HG02798 (cell line): Measurements from ENCODE around the gene SPATA25.
"Not testable (repeated sequence)": the region's sequence is repeated elsewhere in the genome, so short reads cannot be mapped to it uniquely, and the experiment has no call there.

Source experiments
- ATAC-seq: cut with Tn5 transposase; IDR thresholded peaks from one replicate; pipeline ENCODE4 v1.9.1; 2021; ENCODE audit warnings: mild to moderate bottlenecking; ENCODE audit not compliant: unreplicated experiment, poor library complexity

The SPATA25 gene

DNA sequence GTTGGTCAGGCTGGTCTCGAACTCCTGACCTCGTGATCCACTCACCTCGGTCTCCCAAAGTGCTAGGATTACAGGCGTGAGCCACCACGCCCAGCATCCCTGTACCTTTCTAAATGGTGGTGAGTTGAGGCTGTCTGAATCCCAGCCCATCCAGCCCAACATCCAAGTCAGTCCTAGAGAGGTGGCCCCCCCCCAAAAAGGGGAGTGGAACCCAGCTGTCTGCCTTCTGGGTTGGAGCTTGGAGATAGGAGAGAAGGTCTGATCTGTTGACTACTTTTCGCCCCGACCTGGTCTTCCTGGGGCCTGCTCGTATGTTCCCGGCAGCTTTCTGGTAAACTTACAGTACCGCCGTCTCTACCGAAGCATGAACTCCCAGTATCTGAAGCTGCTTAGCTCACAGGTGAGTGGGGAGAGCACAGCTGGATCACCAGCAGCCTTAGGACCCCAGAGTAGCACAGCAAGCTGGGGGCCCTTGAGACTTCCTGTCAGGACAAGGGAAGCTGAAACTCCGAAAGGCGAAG is 9.3 kb upstream of the SPATA25 start:
- ATAC-seq: no peak

DNA sequence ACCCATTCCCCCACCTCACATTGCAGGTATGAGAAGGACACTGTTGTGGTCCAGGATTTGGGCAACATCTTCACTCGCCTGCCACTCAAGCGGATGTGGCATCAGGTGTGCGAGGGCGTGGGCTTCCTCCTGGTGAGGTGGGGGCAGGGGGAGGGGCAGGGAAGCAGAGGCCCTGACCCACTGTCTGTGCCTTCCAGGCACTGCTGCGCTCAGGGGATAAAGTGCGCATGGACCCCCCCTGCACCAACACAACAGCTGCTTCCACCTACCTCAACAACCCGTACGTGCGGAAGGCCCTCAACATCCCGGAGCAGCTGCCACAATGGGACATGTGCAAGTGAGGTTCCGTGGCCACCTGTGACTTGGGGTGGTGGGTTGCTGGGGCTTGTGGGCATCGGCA is 7.4 kb upstream of the SPATA25 start:
- no peak for ATAC-seq

DNA sequence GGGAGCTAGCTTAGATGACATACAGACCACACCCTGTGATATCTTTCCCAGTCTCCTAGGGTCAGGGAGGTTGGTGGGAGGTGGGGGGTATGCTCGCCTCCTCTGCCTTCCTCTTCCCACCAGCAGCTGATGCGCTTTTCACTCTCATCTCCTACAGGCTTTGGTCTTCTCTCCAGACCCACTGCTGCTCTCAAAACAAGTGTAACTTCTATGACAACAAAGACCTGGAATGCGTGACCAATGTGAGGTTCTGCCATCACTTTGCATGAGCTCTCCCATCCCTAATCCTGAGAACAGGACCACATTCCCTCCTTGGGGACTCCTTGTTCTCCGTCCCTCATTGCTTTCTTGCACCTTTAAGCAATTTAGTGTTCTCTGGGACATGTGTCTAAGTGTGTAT is 6.4 kb upstream of the SPATA25 start:
- no peak for ATAC-seq

DNA sequence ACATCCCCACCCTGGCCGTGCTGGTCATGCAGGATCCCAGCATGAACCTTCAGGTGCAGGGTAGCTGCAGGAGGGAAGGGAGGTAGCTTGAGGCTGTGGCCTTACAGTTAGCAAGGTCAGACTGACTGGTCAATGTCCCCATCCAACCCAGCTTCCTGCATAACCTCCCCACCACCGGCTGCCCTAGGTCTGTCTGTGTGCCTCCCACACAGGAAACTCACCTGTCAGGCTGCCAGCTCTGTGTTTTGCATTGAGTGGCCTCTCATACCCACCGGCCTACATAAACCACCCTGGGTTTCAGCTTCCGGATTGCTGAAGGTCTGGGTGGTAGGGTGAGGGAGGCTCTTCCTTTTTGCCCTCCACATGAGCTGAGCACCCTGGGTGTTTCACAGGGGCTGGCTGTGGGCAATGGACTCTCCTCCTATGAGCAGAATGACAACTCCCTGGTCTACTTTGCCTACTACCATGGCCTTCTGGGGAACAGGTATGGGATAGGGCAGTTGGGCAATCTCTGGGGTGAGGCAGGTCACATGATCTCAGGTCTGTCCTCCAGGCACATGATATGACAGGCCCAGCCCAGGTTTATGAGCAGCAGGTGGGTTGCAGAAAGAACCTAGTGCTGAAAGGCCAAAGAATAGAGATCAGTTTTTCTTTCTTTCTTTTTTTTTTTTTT is 5.5 kb upstream of the SPATA25 start:
- ATAC-seq: no peak

DNA sequence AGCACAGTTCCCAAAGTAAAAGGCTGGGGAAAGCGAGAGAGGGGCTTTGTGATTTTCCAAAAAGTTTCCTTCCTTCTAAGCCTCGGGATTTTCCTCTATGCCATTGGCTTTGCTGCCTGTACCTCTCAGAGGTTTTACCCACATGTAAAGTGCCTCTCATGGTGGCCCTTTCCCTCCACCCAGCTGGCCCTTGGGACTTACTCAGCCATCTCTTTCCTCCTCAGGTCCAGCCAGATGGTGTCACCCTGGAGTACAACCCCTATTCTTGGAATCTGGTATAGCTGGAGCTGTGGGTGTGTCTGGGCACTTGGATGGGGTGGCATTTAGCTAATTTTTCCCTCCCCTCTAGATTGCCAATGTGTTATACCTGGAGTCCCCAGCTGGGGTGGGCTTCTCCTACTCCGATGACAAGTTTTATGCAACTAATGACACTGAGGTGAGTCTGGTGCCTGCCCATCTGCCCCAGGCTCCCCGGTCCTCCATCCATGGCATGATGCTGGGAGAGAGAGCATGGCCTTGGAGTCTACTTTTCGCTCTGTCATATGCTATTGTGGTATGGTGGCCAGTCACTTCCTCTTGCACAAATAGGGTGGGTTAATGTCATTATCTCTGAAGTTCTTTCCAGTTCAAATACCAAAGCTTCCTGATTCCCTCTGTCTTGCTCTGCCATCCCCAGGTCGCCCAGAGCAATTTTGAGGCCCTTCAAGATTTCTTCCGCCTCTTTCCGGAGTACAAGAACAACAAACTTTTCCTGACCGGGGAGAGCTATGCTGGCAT is 4.8 kb upstream of the SPATA25 start:
- no peak for ATAC-seq

DNA sequence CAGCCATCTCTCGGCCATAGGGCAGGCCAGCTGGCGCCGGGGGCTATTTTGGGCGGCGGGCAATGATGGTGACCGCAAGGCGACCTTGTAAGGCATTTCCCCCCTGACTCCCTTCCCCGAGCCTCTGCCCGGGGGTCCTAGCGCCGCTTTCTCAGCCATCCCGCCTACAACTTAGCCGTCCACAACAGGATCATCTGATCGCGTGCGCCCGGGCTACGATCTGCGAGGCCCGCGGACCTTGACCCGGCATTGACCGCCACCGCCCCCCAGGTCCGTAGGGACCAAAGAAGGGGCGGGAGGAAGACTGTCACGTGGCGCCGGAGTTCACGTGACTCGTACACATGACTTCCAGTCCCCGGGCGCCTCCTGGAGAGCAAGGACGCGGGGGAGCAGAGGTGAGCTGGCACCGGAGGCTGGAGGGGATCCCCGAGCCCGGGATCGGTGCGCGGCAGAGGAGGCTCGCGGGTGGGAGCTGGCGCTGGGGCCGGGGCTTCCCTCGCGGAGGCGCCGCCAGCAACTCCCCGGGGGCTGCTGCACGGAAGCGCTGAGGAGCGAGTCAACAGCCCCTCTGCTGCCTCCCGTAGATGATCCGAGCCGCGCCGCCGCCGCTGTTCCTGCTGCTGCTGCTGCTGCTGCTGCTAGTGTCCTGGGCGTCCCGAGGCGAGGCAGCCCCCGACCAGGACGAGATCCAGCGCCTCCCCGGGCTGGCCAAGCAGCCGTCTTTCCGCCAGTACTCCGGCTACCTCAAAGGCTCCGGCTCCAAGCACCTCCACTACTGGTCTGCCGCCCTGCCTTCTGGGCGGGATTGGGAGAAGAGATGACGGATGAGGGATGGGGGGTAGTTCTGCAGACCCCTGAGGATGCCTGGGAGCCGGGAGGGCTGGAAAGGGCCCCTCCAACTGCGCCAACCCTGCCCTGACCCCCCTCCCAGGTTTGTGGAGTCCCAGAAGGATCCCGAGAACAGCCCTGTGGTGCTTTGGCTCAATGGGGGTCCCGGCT is 3.9 kb upstream of the SPATA25 start, which contains the start of the genes CTSA and NEURL2:
CTSA (plus strand) TSS at position 351 of the 999 bp plus-strand sequence; CDS start at position 585, 234 bp downstream.
NEURL2 (minus strand) TSS at position 224 of the 999 bp plus-strand sequence; CDS start at position 7, 217 bp downstream.
- ATAC-seq: peak; percentile 89

DNA sequence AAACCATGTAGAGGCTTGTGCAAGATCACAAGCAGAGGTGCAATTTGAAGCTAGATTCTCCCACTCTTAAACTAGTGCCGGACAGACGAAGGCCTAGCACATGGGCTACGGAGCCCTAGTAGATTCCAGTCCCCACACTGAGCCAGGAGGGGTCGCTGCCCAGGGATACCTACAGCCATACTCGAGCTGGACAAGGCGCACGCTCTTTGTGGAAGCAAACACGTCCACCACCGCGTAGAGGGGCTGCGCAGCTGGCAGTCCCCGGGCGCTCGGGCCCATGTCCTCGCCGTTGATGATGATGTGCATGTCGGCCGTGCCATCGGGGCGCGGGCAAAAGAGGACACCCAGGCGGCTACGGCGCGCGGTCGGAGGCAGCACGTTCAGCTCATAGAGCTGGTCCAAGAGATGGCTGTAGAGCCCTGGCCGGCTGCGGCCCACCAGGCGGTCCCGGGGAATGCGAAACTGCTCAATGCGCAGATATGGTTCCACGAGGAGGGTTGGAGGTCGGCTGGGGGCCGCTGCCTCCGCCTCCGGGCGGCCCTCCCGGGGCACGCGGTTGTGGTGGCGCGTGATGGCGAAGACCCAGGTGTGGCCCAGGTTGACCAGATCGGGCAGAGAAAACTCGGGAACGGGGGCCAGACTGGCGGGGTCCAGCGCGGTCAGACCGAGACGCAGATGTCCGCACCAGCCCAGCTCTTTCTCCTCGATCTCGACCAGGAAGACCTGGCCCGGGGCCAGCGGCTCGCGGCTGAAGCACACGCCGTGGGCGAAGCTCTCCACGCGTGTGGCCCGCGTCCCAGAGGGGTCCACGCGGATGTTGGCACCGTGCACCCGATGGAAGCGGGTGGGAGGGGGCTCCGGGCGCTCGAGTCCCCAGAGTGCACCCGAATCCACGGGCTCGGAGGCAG is 2.9 kb upstream of the SPATA25 start:
- peak; percentile 6 for ATAC-seq

DNA sequence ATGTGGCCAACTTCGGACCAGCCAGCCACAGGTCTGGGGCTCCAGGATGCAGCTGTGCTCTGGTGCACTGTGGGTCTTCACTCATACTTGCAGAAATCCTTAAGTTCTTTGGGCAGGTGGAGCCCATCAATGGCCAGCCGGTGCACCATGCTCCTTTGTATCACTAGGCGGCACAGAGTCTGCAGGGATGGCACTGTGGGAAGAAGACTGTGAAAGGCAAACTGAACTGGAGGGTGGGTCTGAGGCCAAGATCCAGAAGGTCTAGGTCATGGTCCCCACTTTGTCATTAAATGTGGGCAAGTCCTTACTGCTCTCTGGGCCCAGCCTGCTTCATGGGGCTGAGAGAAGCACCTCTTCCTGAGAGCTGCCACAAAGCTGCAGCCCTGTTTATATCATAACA is 1.3 kb upstream of the SPATA25 start:
- ATAC-seq: no peak

DNA sequence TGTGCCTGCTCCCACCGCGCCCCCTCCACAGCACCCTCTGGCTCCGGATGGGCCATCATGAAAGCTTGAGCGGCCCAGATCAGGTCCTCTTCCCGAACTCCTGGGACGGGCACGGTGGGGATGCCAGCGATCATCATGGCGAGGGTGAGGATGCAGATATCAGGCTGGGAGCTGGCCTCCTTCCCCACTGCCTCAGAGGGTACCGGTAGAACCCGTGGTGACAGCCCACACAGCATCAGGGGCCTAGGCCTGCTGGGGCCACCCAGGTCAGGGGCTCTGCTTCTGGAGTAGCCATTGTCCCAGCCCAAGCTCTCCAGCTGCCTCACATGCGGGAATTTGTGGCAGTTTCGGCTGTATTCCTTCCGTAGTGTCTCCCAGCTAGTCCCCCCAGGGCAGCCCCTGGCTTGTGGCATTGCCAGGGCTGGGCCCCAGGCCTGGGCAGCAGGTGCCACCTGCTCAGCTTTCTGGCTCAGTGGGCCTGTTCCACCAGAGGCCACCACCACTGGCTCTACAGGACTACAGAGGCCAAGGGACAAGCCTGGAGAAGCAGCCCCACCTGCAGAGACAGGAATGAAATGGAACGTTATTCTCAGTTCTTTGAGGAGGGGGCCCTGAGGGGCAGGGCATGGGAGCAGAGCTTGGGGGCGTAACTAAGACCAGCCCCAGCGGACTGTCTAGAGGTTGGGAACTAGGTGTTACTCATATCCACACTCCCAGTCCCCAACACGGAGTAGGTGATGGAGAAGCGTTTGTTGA is 654 bp downstream of the SPATA25 start:
- no peak for ATAC-seq

DNA sequence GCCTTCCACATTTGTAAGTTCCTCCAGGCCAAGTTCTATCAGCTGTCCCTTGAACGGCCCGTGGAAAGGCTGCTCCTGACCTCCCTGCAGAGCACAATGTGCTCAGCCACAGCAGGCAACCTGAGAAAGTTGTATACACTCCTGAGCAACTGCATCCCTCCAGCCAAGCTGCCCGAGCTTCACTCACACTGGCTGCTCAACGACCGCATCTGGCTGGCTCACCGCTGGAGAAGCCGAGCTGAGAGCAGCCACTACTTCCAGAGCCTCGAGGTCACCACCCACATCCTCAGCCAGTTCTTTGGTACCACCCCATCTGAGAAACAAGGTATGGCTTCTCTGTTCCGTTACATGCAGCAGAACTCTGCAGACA is 4.3 kb downstream of the SPATA25 start:
- ATAC-seq: no peak

DNA sequence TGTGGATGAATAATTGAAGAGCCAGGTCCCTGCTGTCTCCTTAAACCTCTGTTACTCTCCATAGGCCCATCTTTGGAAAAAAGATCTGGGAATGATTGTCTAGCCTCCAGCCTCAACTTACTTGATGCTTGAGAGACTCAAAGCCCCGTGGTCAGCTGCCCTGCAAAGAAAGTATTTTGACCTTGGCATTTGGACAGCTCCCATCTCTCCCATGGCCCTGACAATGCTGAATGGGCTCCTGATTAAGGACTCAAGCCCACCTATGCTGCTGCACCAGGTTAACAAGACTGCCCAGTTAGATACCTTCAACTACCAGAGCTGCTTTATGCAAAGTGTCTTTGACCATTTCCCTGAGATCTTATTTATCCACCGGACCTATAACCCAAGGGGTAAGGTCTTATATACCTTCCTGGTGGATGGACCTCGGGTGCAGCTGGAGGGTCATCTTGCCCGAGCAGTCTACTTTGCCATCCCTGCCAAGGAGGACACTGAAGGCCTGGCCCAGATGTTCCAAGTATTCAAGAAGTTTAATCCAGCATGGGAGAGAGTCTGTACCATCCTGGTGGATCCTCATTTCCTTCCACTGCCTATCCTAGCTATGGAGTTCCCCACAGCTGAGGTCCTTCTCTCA is 4.8 kb downstream of the SPATA25 start:
- ATAC-seq: no peak

DNA sequence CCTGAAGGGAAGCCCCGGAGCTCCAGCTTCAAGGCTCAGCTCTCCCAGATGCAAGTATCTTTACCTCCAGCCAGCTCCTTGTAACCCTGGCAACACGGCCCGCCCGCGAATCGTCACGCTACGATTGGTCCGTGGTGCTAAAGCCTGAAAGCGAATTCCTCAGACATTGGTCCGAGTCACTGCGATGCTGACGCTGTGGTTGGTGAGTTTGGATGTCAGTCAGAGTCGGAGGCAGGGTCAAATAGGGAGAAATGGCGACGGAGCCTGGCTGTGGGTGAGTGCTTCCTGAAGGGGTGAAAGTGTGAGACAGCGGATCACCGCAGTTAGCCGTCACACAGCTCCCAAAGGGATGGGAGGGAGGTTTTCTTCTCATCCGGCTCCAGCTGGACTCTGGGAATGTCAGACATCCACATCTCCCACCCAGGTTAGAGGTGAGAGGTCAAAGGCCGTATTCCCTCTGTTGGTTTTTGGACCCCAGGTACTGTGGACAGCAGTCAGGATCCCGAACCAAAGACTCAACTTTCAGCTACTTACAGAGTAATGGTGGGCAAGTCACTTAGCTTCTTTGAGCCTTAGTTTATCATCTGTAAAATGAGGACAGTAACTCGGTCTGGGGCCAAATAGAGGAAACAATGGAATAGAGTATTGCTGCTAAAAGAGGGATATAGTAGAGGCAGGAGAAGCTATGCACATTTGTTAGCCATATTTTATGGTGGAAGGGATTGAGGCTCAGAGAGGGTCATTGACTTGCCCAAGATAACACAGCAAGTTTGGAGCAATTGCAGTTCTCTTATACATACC is 6.2 kb downstream of the SPATA25 start, which contains the start of gene ZSWIM1:
ZSWIM1 (plus strand) TSS at position 240 of the 801 bp plus-strand sequence. CDS start 1,366 bp downstream, outside the sequence.
- ATAC-seq: peak; percentile 99

DNA sequence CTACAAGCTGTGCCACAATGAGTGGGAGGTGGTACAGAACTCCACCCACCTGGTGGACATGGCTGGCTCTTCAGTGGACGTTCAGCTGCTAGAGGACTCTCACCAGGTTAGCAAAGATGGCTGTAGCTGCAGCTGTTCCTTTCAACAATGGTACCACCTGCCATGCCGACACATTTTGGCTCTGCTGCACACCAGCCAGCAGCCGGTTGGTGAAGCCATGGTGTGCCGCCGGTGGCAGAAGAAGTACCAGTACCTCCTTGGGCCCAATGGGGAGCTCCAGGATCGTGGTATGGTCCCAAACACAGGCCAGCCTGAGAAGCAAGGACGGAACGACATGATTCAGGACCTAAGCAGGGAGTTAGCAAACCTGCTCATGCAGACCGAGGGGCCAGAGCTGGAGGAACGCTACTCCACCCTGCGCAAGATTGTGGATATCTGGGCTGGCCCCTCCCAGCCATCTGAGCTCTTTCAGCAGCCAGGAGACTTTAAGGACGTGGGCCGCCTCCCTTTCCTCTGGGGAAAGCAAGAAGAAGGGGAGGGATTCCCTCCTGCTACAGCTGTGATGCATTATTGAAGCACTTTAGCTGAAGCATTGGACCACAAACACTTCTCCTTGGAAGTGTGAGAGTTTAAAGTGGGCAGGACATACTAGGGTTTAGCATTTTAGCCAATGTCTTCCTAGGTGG is 9.2 kb downstream of the SPATA25 start:
- ATAC-seq: no peak

DNA sequence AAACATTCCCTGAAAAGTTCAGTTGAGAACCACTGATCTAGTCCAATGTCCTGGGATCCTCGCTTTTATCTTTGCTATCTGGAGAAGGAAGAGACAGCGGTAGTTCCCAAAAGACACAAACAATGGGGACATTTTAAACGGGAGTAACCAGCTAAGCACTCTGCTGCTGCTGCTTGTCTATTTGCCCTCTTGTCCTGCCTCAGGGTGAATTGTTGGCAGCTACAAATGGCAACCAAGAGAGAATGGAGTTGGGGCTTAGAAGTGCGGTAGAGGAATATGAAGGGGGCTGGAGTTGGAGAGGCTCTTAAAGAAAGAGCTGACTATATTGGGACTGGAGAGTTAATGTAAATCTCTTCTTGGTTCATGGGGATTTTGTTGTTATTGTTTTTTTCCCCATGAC is 12.8 kb downstream of the SPATA25 start:
- ATAC-seq: no peak

DNA sequence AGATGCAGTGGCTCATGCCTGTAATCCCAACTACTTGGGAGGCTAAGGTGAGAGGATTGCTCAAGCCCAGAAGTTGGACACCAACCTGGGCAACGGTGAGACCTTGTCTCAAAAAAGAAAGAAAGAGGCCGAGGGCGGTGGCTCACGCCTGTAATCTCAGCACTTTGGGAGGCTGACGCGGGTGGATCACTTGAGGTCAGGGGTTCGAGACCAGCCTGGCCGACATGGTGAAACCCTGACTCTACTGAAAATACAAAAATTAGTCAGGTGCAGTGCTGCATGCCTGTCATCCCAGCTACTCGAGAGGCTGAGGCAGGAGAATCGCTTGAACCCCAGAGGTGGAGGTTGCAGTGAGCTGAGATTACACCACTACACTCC is 13.3 kb downstream of the SPATA25 start:
- ATAC-seq: not testable (repeated sequence)

DNA sequence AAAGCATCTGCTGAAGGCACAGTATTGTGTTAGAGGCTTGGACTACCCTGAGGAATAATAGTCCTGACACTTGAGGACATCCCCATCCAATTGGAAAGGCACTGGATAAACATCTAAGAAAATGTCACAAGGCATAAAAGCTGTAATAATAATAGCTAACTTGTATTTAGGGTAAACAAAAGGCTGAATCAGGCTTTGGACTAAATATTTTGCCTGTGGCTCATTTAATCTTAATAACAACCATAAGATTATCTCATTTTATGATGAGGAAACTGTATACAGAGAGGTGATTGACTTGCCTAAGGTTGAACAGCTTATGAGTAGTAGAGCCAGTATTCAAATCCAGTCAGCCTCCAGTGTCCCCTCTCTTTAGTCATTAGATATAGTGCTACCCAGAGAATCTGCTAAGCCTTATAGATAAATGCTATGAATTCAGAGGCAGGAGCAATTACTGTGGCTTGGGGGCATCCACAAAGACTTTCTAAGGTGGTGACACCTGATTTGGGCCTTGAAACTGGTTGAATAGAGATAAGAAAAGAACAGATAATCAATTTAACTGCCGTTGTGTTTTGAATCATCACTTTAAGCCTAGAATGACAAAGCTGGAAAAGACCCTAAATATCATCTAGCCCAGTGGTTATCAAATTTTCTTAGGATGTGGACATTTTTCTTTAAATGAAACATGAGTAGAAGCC is 13.9 kb downstream of the SPATA25 start:
- ATAC-seq: no peak
